HCT116 (cell line): ENCODE measurements around the gene NDUFB7. TPM values are rescaled to one million over a fixed set of nuclear protein-coding genes. Genes with fewer than 3 reads are reported as not detected.

Source experiments
- ATAC-seq: fragments of 200-7000 bp; cut with Tn5 transposase; 2 replicates; pipeline ENCODE4 v1.9.1; 2020; ENCODE audit warnings: mild to moderate bottlenecking, moderate library complexity
- BruUV-seq: library from RNA; stranded (reverse); fragments of 400-500 nt; replicated peaks from 2 replicates; lab custom pipeline; 2021; lab: Mats Ljungman, UMichigan
- CTCF ChIA-PET: fragments of 300-600 bp; sonication (Branson Sonifier 250); formaldehyde crosslinking; loops from one replicate; lab custom pipeline; 2021; ENCODE audit warnings: antibody characterized with exemption; lab: Charles Lee
- POLR2A ChIA-PET: fragments of 300-600, 350-600 bp; sonication (Branson Sonifier 250); formaldehyde crosslinking; loops from one replicate; lab custom pipeline; 2021; ENCODE audit warnings: antibody characterized with exemption; lab: Charles Lee
- RAD21 ChIA-PET, 2 experiments: fragments of 300-600 bp; sonication (Branson Sonifier 250); formaldehyde crosslinking; loops; one replicate each; lab custom pipeline; 2023; ENCODE audit warnings: low total read pairs in 2 of 2; ENCODE audit not compliant: uncharacterized antibody in 2 of 2, unreplicated experiment in 2 of 2, low non-redundant PET in 1 of 2; lab: Charles Lee
- DNase-seq: peaks from one replicate; pipeline ENCODE4 v3.0.0-alpha.2; 2010; ENCODE audit warnings: low read depth, low spot score
- H2AFZ ChIP-seq: fragments of 200-600 bp; shearing (Covaris generic), sonication (generic); 2 replicates; pipeline ENCODE4 v1.6.1; 2017; ENCODE audit warnings: low read depth, mixed run types, mixed read lengths, antibody characterized with exemption, low read length; ENCODE audit not compliant: poor library complexity, severe bottlenecking
- H3K27ac ChIP-seq: 2 replicates; pipeline ENCODE4 v1.5.1; 2012; ENCODE audit warnings: low read depth, low read length
- H3K27me3 ChIP-seq: fragments of 200-600 bp; sonication (generic); 2 replicates; pipeline ENCODE4 v1.6.1; 2016; ENCODE audit warnings: mixed run types, low read length, mixed read lengths; ENCODE audit not compliant: insufficient read depth
- H3K36me3 ChIP-seq, 2 experiments: fragments of 200-500 bp in 1 of 2; fragments of 200-600 bp in 1 of 2; sonication (Bioruptor generic) in 1 of 2; sonication (generic) in 1 of 2; 2 replicates each; pipeline versions ENCODE4 v1.5.1 to v1.6.1; 2014 to 2016; ENCODE audit warnings: low read length in 2 of 2, inconsistent platforms in 1 of 2, mixed read lengths in 1 of 2, mixed run types in 1 of 2; ENCODE audit not compliant: insufficient read depth in 2 of 2, control insufficient read depth in 1 of 2
- H3K4me1 ChIP-seq, 2 experiments: fragments of 200-600 bp in 1 of 2; sonication (generic) in 1 of 2; 2 replicates each; pipeline versions ENCODE4 v1.5.1 to v1.6.1; 2012 to 2017; ENCODE audit warnings: low read length in 2 of 2, inconsistent platforms in 1 of 2, mild to moderate bottlenecking in 1 of 2, mixed read lengths in 1 of 2, mixed run types in 1 of 2, moderate library complexity in 1 of 2; ENCODE audit not compliant: insufficient read depth in 2 of 2, control insufficient read depth in 1 of 2
- H3K4me2 ChIP-seq: fragments of 200-600 bp; sonication (generic); 2 replicates; pipeline ENCODE4 v1.6.1; 2017; ENCODE audit warnings: mixed run types, low read length, mixed read lengths
- H3K4me3 ChIP-seq, 2 experiments: fragments of 200-600 bp in 1 of 2; sonication (generic) in 1 of 2; replicated peaks in 1 of 2; 2 replicates each; pipeline ENCODE4 v1.5.1; 2011 to 2016; ENCODE audit warnings: low read length in 2 of 2, control low read depth in 1 of 2, low read depth in 1 of 2, mild to moderate bottlenecking in 1 of 2, mixed read lengths in 1 of 2, mixed run types in 1 of 2
- H3K79me2 ChIP-seq: fragments of 200-600 bp; sonication (generic); 2 replicates; pipeline ENCODE4 v1.6.1; 2017; ENCODE audit warnings: mild to moderate bottlenecking, mixed run types, low read length, moderate library complexity, mixed read lengths; ENCODE audit not compliant: insufficient read depth
- H3K9ac ChIP-seq: fragments of 200-600 bp; sonication (generic); 2 replicates; pipeline ENCODE4 v1.6.1; 2016; ENCODE audit warnings: low read length, mixed read lengths
- H3K9me2 ChIP-seq: fragments of 200-600 bp; sonication (generic), shearing (Covaris generic); 2 replicates; pipeline ENCODE4 v1.6.1; 2017; ENCODE audit warnings: mixed run types, mild to moderate bottlenecking, moderate library complexity; ENCODE audit not compliant: insufficient read depth
- H3K9me3 ChIP-seq, 2 experiments: fragments of 200-500 bp in 1 of 2; fragments of 200-600 bp in 1 of 2; sonication (Bioruptor generic) in 1 of 2; sonication (generic) in 1 of 2; 2 replicates each; pipeline ENCODE4 v1.6.1; 2014 to 2017; ENCODE audit warnings: low read length in 2 of 2, mixed read lengths in 2 of 2, inconsistent platforms in 1 of 2, low read depth in 1 of 2, mild to moderate bottlenecking in 1 of 2, mixed run types in 1 of 2, moderate library complexity in 1 of 2; ENCODE audit not compliant: control insufficient read depth in 1 of 2, insufficient read depth in 1 of 2
- H4K20me1 ChIP-seq: fragments of 200-600 bp; sonication (generic), shearing (Covaris generic); 2 replicates; pipeline ENCODE4 v1.6.1; 2017; ENCODE audit warnings: mixed run types, mild to moderate bottlenecking, moderate library complexity; ENCODE audit not compliant: insufficient read depth
- CBX3 ChIP-seq: IDR thresholded peaks from 2 replicates; pipeline ENCODE4 v1.6.1; 2012; ENCODE audit warnings: low read depth
- CEBPB ChIP-seq: IDR thresholded peaks from 2 replicates; pipeline ENCODE4 v1.6.1; 2012; ENCODE audit warnings: low read depth
- POLR2A ChIP-seq: IDR thresholded peaks from 2 replicates; pipeline ENCODE4 v1.7.0; 2011; ENCODE audit warnings: borderline replicate concordance; ENCODE audit not compliant: insufficient read depth, insufficient read length; ENCODE audit errors: extremely low read depth
- RAD21 ChIP-seq: IDR thresholded peaks from 2 replicates; pipeline ENCODE4 v1.6.1; 2012; ENCODE audit warnings: low read depth, mild to moderate bottlenecking
- SIN3A ChIP-seq: IDR thresholded peaks from 2 replicates; pipeline ENCODE4 v1.6.1; 2012; ENCODE audit warnings: low read depth
- SRF ChIP-seq: IDR thresholded peaks from 2 replicates; pipeline ENCODE4 v1.6.1; 2012; ENCODE audit warnings: low read depth
- TCF7L2 ChIP-seq: IDR thresholded peaks from 2 replicates; pipeline ENCODE4 v1.7.0; 2011; ENCODE audit warnings: borderline replicate concordance, inconsistent platforms; ENCODE audit not compliant: insufficient read depth, insufficient read length; ENCODE audit errors: extremely low read depth
- YY1 ChIP-seq: IDR thresholded peaks from 2 replicates; pipeline ENCODE4 v1.6.1; 2011; ENCODE audit warnings: low read length, low read depth, moderate library complexity, mild to moderate bottlenecking; ENCODE audit not compliant: insufficient replicate concordance; ENCODE audit errors: extremely low read depth
- intact Hi-C: fragments of 100-400 bp; cut with micrococcal nuclease; formaldehyde crosslinking; loops from 2 replicates; pipeline ENCODE4 v1.10.0; 2022
- total RNA-seq: library from RNA; stranded (reverse); gene quantifications from one replicate; pipeline ENCODE4 v1.2.1, GENCODE V29; 2021; ENCODE audit not compliant: unreplicated experiment
- TF ChIP-seq, protein P1 (sequence below): IDR thresholded peaks from 2 replicates; pipeline ENCODE4 v1.6.1; 2012
- TF ChIP-seq, protein P2 (sequence below), 3 experiments: fragments of 200-600 bp in 1 of 3; sonication (generic) in 1 of 3; IDR thresholded peaks in 2 of 3; conservative IDR thresholded peaks in 1 of 3; 2 replicates each; pipeline ENCODE4 v1.5.1; 2012 to 2017; ENCODE audit warnings: low read depth in 2 of 3, low read length in 2 of 3, antibody characterized with exemption in 1 of 3, borderline replicate concordance in 1 of 3, control low read depth in 1 of 3, mild to moderate bottlenecking in 1 of 3, mixed read lengths in 1 of 3, mixed run types in 1 of 3, moderate library complexity in 1 of 3; ENCODE audit not compliant: insufficient read depth in 1 of 3

The NDUFB7 gene
- total RNA-seq, 1 experiment from 2014 or later, result 167 TPM

DNA sequence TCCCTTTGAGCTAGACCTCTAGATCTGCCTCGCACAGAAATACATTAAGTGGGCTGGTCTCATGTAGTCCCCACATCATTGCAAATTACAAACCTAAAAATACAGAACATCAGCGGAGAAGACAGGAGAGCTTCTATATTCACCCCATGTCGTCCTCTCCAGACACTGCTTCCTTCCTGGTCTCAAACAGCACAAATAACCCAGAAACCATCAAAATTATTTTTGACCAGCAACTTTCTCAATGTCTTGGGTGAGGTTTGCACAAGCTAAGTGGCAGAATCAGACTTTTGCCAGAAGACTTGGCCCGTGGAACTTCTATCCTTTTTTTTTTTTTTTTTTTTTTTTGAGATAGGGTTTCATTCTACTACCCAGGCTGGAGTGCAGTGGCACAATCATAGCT, 39.2 kb upstream of the NDUFB7 start:
- H3K4me2 ChIP-seq, result no peak overlapping the region
- no peak overlapping the region for H3K27ac ChIP-seq
- no peak for TF ChIP-seq SIN3A
- TF ChIP-seq SRF, result no peak
- TF ChIP-seq RAD21, result no peak
- TF ChIP-seq, protein P1, sequence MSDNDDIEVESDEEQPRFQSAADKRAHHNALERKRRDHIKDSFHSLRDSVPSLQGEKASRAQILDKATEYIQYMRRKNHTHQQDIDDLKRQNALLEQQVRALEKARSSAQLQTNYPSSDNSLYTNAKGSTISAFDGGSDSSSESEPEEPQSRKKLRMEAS, result no peak
- no peak for TF ChIP-seq POLR2A
- TF ChIP-seq, all 23 proteins: peak for 0
- no peaks in the 10 kb centered on the region for H4K20me1 ChIP-seq
- no peaks in the 10 kb centered on the region for H3K4me1 ChIP-seq
- ChIA-PET POLR2A (no interaction called here), CTCF (no interaction called here), RAD21 (no interaction called here)
- H3K9ac ChIP-seq, result no peak overlapping the region
- H2AFZ ChIP-seq, result no peak overlapping the region
- no peaks in the 10 kb centered on the region for H3K36me3 ChIP-seq
- H3K9me3 ChIP-seq, result no peaks in the 10 kb centered on the region
- no peak overlapping the region for H3K4me3 ChIP-seq
- H3K27me3 ChIP-seq, result no peaks in the 10 kb centered on the region
- no peaks in the 10 kb centered on the region for H3K9me2 ChIP-seq
- no peaks in the 10 kb centered on the region for H3K79me2 ChIP-seq
- intact Hi-C loops, result no loop called here
- no TSS peak for BruUV-seq
- DNase-seq (no peak), ATAC-seq (no peak)

DNA sequence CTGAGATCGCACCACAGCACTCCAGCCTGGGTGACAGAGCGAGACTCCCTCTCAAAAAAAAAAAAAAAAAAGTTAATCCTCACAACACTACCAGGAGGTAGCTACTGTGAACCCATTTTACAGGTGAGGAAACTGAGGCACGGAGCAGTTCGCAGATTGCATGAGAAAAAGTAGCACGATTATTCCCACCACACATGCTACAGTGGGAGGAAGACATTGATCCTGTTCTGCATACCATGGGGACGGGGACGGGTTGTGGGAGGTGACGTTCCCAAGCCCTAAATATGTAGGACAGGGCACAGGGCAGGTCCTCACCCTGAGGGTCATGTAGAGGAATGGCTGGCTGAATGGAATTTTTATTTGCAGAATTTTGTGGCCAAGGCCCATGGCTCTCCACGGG, 34.8 kb upstream of the NDUFB7 start:
- no TSS peak for BruUV-seq
- POLR2A ChIA-PET, result no interaction called here

More for the DNA sequence above, 34.8 kb upstream of the NDUFB7 start:
- Histone ChIP-seq H3K4me2 (no peak overlapping the region), H3K4me3 (no peak overlapping the region), H3K27me3 (no peaks in the 10 kb centered on the region), H3K27ac (no peak overlapping the region), H3K79me2 (no peaks in the 10 kb centered on the region), H3K9ac (no peak overlapping the region), H4K20me1 (no peaks in the 10 kb centered on the region), H3K9me2 (no peaks in the 10 kb centered on the region), H2AFZ (no peak overlapping the region), H3K4me1 (no peaks in the 10 kb centered on the region), H3K9me3 (no peaks in the 10 kb centered on the region), H3K36me3 (no peaks in the 10 kb centered on the region)
- TF ChIP-seq YY1, result no peak
- no peak for TF ChIP-seq TCF7L2
- TF ChIP-seq, protein P2, sequence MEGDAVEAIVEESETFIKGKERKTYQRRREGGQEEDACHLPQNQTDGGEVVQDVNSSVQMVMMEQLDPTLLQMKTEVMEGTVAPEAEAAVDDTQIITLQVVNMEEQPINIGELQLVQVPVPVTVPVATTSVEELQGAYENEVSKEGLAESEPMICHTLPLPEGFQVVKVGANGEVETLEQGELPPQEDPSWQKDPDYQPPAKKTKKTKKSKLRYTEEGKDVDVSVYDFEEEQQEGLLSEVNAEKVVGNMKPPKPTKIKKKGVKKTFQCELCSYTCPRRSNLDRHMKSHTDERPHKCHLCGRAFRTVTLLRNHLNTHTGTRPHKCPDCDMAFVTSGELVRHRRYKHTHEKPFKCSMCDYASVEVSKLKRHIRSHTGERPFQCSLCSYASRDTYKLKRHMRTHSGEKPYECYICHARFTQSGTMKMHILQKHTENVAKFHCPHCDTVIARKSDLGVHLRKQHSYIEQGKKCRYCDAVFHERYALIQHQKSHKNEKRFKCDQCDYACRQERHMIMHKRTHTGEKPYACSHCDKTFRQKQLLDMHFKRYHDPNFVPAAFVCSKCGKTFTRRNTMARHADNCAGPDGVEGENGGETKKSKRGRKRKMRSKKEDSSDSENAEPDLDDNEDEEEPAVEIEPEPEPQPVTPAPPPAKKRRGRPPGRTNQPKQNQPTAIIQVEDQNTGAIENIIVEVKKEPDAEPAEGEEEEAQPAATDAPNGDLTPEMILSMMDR (IDR thresholded peaks at IDR 0.05 in 2 of 3, conservative IDR thresholded peaks at IDR 0.05 in 1 of 3; ENCODE audit: borderline replicate concordance in 1 of 3, insufficient read depth in 1 of 3, low read depth in 2 of 3, low read length in 2 of 3), result no peak
- TF ChIP-seq POLR2A, result no peak
- no peak for TF ChIP-seq SIN3A
- no peak for TF ChIP-seq CBX3
- TF ChIP-seq CEBPB, result no peak
- no peak for TF ChIP-seq RAD21
- TF ChIP-seq, protein P1, result no peak
- DNase-seq (no peak), ATAC-seq (no peak)
- ChIA-PET RAD21 (interaction anchor here in 1 of 2 experiments (0.6 kb wide), 1 partner anchor 433 kb away, joined by 4 read pairs; no protein-coding TSS in a partner anchor), CTCF (no interaction called here)
- intact Hi-C loops, result no loop called here
